Measurements from ENCODE around the gene FBXL13. TPM values are rescaled to one million over a fixed set of nuclear protein-coding genes. Genes with fewer than 3 reads are reported as not detected.
"Not testable (repeated sequence)": the region's sequence is repeated elsewhere in the genome, so short reads cannot be mapped to it uniquely, and the experiment has no call there.

Gene FBXL13
- total and polyA plus RNA-seq, 4 donors, result 1.00 to 2.6 (median 1.4) TPM; not detected in 1

- Histone ChIP-seq H3K27ac (ENCODE audit: low read depth in 1 of 2, low read length in 2 of 2) (no peak overlapping the region), H3K36me3 (ENCODE audit: control insufficient read depth in 1 of 2, insufficient read depth in 2 of 2, low read length in 1 of 2) (no peaks in the 10 kb centered on the region), H3K27me3 (ENCODE audit: control insufficient read depth in 1 of 2, insufficient read depth in 2 of 2, low read length in 1 of 2) (no peaks in the 10 kb centered on the region), H3K4me3 (ENCODE audit: low read length in 2 of 2) (no peak overlapping the region), H3K4me1 (ENCODE audit: control insufficient read depth in 1 of 2, insufficient read depth in 2 of 2, low read length in 2 of 2) (no peaks in the 10 kb centered on the region), H3K9me3 (ENCODE audit: control insufficient read depth, low read length) (no peaks in the 10 kb centered on the region)
- intact Hi-C loops (cut with DNase I), result no loop called here
- WGBS, 2 donors, result 97 to 100% methylated on average over 1 of the region's 1 CpG
- no peak for DNase-seq
- ATAC-seq (ENCODE audit: low FRiP score), result no peak
Observed at GRCh38 chr7:103031024-103031423, 43.6 kb downstream of the FBXL13 start.

- H3K4me3 ChIP-seq (ENCODE audit: low read length in 2 of 2), result no peak overlapping the region
- H3K4me1 ChIP-seq (ENCODE audit: control insufficient read depth in 1 of 2, insufficient read depth in 2 of 2, low read length in 2 of 2), result no peaks in the 10 kb centered on the region
- no peaks in the 10 kb centered on the region for H3K27me3 ChIP-seq (ENCODE audit: control insufficient read depth in 1 of 2, insufficient read depth in 2 of 2, low read length in 1 of 2)
- 86 to 87% methylated on average over 3 of the region's 3 CpGs for WGBS, 2 donors
- no peak for DNase-seq
- H3K9me3 ChIP-seq (ENCODE audit: control insufficient read depth, low read length), result no peaks in the 10 kb centered on the region
- intact Hi-C loops (cut with DNase I), result no loop called here
- no peak for ATAC-seq (ENCODE audit: low FRiP score)
- H3K36me3 ChIP-seq (ENCODE audit: control insufficient read depth in 1 of 2, insufficient read depth in 2 of 2, low read length in 1 of 2), result no peaks in the 10 kb centered on the region
- H3K27ac ChIP-seq (ENCODE audit: low read depth in 1 of 2, low read length in 2 of 2), result no peak overlapping the region
Observed at GRCh38 chr7:103025341-103025740, 49.3 kb downstream of the FBXL13 start.

- H3K4me3 ChIP-seq (ENCODE audit: low read length in 2 of 2); H3K9me3 ChIP-seq (ENCODE audit: control insufficient read depth, low read length); H3K27ac ChIP-seq (ENCODE audit: low read depth in 1 of 2, low read length in 2 of 2); ATAC-seq (ENCODE audit: low FRiP score); H3K4me1 ChIP-seq (ENCODE audit: control insufficient read depth in 1 of 2, insufficient read depth in 2 of 2, low read length in 2 of 2); H3K36me3 ChIP-seq (ENCODE audit: control insufficient read depth in 1 of 2, insufficient read depth in 2 of 2, low read length in 1 of 2); intact Hi-C loops (cut with DNase I); H3K27me3 ChIP-seq (ENCODE audit: control insufficient read depth in 1 of 2, insufficient read depth in 2 of 2, low read length in 1 of 2); DNase-seq: not testable (repeated sequence)
- 95 to 97% methylated on average over 1 of the region's 1 CpG for WGBS, 2 donors
Observed at GRCh38 chr7:103023578-103023977, 51.0 kb downstream of the FBXL13 start.

- not testable (repeated sequence) for H3K27ac ChIP-seq (ENCODE audit: low read depth in 1 of 2, low read length in 2 of 2); ATAC-seq (ENCODE audit: low FRiP score)
- WGBS, 2 donors, result 97 to 99% methylated on average over 1 of the region's 1 CpG
Observed at GRCh38 chr7:103021490-103021889, 53.1 kb downstream of the FBXL13 start.

GRCh38 chr7:103020876-103021275 lies 53.7 kb downstream of the FBXL13 start:
- H3K27ac ChIP-seq (ENCODE audit: low read depth in 1 of 2, low read length in 2 of 2); H3K27me3 ChIP-seq (ENCODE audit: control insufficient read depth in 1 of 2, insufficient read depth in 2 of 2, low read length in 1 of 2); intact Hi-C loops (cut with DNase I); H3K9me3 ChIP-seq (ENCODE audit: control insufficient read depth, low read length); H3K4me1 ChIP-seq (ENCODE audit: control insufficient read depth in 1 of 2, insufficient read depth in 2 of 2, low read length in 2 of 2); H3K36me3 ChIP-seq (ENCODE audit: control insufficient read depth in 1 of 2, insufficient read depth in 2 of 2, low read length in 1 of 2); ATAC-seq (ENCODE audit: low FRiP score); H3K4me3 ChIP-seq (ENCODE audit: low read length in 2 of 2); DNase-seq: not testable (repeated sequence)
- WGBS, 2 donors, result 82 to 92% methylated on average over 2 of the region's 3 CpGs

More at GRCh38 chr7:103021490-103021889, 53.1 kb downstream of the FBXL13 start:
- H3K27me3 ChIP-seq (ENCODE audit: control insufficient read depth in 1 of 2, insufficient read depth in 2 of 2, low read length in 1 of 2); H3K4me1 ChIP-seq (ENCODE audit: control insufficient read depth in 1 of 2, insufficient read depth in 2 of 2, low read length in 2 of 2); intact Hi-C loops (cut with DNase I); H3K4me3 ChIP-seq (ENCODE audit: low read length in 2 of 2); H3K36me3 ChIP-seq (ENCODE audit: control insufficient read depth in 1 of 2, insufficient read depth in 2 of 2, low read length in 1 of 2); DNase-seq; H3K9me3 ChIP-seq (ENCODE audit: control insufficient read depth, low read length): not testable (repeated sequence)

- H3K36me3 ChIP-seq (ENCODE audit: control insufficient read depth in 1 of 2, insufficient read depth in 2 of 2, low read length in 1 of 2); H3K4me1 ChIP-seq (ENCODE audit: control insufficient read depth in 1 of 2, insufficient read depth in 2 of 2, low read length in 2 of 2); H3K9me3 ChIP-seq (ENCODE audit: control insufficient read depth, low read length); H3K4me3 ChIP-seq (ENCODE audit: low read length in 2 of 2); ATAC-seq (ENCODE audit: low FRiP score); H3K27me3 ChIP-seq (ENCODE audit: control insufficient read depth in 1 of 2, insufficient read depth in 2 of 2, low read length in 1 of 2); H3K27ac ChIP-seq (ENCODE audit: low read depth in 1 of 2, low read length in 2 of 2); DNase-seq; intact Hi-C loops (cut with DNase I): not testable (repeated sequence)
- 93 to 94% methylated on average over 3 of the region's 3 CpGs for WGBS, 2 donors
Observed at GRCh38 chr7:103018295-103018694, 56.3 kb downstream of the FBXL13 start.

GRCh38 chr7:103011650-103012049 lies 62.9 kb downstream of the FBXL13 start:
- ATAC-seq (ENCODE audit: low FRiP score) (no peak), DNase-seq (no peak)
- Histone ChIP-seq H3K4me1 (ENCODE audit: control insufficient read depth in 1 of 2, insufficient read depth in 2 of 2, low read length in 2 of 2) (no peaks in the 10 kb centered on the region), H3K9me3 (ENCODE audit: control insufficient read depth, low read length) (no peaks in the 10 kb centered on the region), H3K27me3 (ENCODE audit: control insufficient read depth in 1 of 2, insufficient read depth in 2 of 2, low read length in 1 of 2) (no peaks in the 10 kb centered on the region), H3K4me3 (ENCODE audit: low read length in 2 of 2) (no peak overlapping the region), H3K27ac (ENCODE audit: low read depth in 1 of 2, low read length in 2 of 2) (no peak overlapping the region), H3K36me3 (ENCODE audit: control insufficient read depth in 1 of 2, insufficient read depth in 2 of 2, low read length in 1 of 2) (no peaks in the 10 kb centered on the region)
- intact Hi-C loops (cut with DNase I), result no loop called here
- WGBS, 2 donors, result 4 to 8% methylated on average over 3 of the region's 3 CpGs

GRCh38 chr7:103010211-103010610 lies 64.4 kb downstream of the FBXL13 start:
- intact Hi-C loops (cut with DNase I), result no loop called here
- DNase-seq (no peak), ATAC-seq (ENCODE audit: low FRiP score) (no peak)
- WGBS, 2 donors, result 92 to 93% methylated on average over 1 of the region's 1 CpG
- no peaks in the 10 kb centered on the region for H3K9me3 ChIP-seq (ENCODE audit: control insufficient read depth, low read length)
- H3K27me3 ChIP-seq (ENCODE audit: control insufficient read depth in 1 of 2, insufficient read depth in 2 of 2, low read length in 1 of 2), result no peaks in the 10 kb centered on the region
- H3K27ac ChIP-seq (ENCODE audit: low read depth in 1 of 2, low read length in 2 of 2), result no peak overlapping the region
- H3K36me3 ChIP-seq (ENCODE audit: control insufficient read depth in 1 of 2, insufficient read depth in 2 of 2, low read length in 1 of 2), result no peaks in the 10 kb centered on the region
- H3K4me1 ChIP-seq (ENCODE audit: control insufficient read depth in 1 of 2, insufficient read depth in 2 of 2, low read length in 2 of 2), result no peaks in the 10 kb centered on the region
- H3K4me3 ChIP-seq (ENCODE audit: low read length in 2 of 2), result no peak overlapping the region

GRCh38 chr7:103009466-103010185 lies 65.0 kb downstream of the FBXL13 start:
- DNase-seq (no peak), ATAC-seq (ENCODE audit: low FRiP score) (no peak)
- Histone ChIP-seq H3K27ac (ENCODE audit: low read depth in 1 of 2, low read length in 2 of 2) (no peak overlapping the region), H3K9me3 (ENCODE audit: control insufficient read depth, low read length) (no peaks in the 10 kb centered on the region), H3K4me1 (ENCODE audit: control insufficient read depth in 1 of 2, insufficient read depth in 2 of 2, low read length in 2 of 2) (no peaks in the 10 kb centered on the region), H3K27me3 (ENCODE audit: control insufficient read depth in 1 of 2, insufficient read depth in 2 of 2, low read length in 1 of 2) (no peaks in the 10 kb centered on the region), H3K36me3 (ENCODE audit: control insufficient read depth in 1 of 2, insufficient read depth in 2 of 2, low read length in 1 of 2) (no peaks in the 10 kb centered on the region), H3K4me3 (ENCODE audit: low read length in 2 of 2) (no peak overlapping the region)
- WGBS, 2 donors, result 84 to 87% methylated on average over 5 of the region's 5 CpGs
- intact Hi-C loops (cut with DNase I), result no loop called here

Measured in aorta (tissue), 5 donors.